Measurements from ENCODE around the gene DIPK1C.

Gene DIPK1C

GRCh38 chr18:74414953-74415515 is 42.1 kb downstream of the DIPK1C start:
- no peak for DNase-seq

GRCh38 chr18:74413836-74414235 is 43.3 kb downstream of the DIPK1C start:
- peak; percentile 58 for DNase-seq

- peak; percentile 93 for DNase-seq
Observed at GRCh38 chr18:74412116-74412880, 44.8 kb downstream of the DIPK1C start.

GRCh38 chr18:74411475-74411874 is 45.6 kb downstream of the DIPK1C start:
- DNase-seq: no peak

DNA sequence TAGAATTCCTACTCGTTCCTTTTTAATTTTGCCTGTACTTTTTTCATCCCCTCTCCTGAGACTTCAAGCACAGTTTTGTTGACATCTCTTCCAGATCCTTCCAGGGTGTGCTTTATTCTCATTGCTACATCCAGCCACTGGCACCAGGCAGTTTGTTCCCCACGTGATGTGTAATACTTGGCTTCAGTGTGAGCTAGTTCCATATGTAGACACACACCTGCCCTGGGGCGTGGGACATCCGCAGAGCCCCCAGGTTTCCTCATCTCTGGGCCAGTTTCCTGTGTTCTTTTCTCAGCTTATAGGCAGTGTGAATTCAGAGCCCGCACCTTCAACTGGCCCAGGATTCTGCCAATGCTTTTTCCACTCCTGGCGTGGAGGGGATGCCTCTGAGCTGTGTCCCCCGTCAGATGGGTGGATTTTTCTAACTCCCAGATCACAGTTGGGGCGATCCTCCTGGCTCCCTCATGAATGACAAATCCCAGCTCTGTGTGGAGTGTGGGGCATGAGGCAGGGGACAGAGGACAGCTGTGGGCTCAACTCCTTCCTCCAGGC is 46.6 kb downstream of the DIPK1C start:
- no peak for DNase-seq

GRCh38 chr18:74407888-74408287 is 49.2 kb downstream of the DIPK1C start:
- no peak for DNase-seq

GRCh38 chr18:74402806-74403433 is 54.2 kb downstream of the DIPK1C start:
- DNase-seq: no peak

GRCh38 chr18:74400813-74401212 is 56.3 kb downstream of the DIPK1C start:
- DNase-seq: no peak

DNA sequence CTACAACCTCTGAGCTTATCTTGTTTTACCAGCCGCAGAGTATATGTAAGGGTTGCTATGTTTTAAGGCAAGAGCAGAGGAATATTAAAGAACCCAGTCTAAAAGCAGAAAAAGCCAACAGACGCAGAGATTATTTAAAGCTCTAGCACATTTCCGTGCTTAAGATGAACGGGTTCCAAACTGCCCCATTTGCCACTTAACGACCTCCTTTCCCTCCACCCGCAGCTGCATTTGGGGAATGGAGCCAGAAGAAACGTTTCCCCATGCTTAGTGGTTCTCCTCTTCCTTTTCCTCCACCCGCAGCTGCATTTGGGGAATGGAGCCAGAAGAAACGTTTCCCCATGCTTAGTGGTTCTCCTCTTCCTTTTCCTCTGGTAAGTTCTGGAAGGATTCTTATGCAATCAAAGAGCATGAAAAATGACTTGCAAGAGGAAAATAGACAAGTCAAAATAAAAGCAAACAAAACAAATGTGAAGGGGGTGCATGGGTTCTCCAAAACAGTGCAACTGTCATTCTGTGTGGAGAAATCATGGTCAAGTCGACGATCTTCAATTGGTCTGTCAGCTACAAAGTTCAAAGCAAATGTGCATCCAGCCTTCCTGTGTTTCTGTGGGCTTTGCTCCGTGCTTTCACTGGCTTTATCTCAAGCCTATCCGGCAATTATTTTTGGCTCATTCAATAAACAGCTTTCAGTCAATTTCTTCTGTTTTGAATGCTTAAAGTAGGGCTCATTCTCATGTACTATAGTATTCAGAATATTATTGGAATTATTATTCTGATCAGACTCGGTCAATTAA is 57.8 kb downstream of the DIPK1C start:
- no peak for DNase-seq

DNA sequence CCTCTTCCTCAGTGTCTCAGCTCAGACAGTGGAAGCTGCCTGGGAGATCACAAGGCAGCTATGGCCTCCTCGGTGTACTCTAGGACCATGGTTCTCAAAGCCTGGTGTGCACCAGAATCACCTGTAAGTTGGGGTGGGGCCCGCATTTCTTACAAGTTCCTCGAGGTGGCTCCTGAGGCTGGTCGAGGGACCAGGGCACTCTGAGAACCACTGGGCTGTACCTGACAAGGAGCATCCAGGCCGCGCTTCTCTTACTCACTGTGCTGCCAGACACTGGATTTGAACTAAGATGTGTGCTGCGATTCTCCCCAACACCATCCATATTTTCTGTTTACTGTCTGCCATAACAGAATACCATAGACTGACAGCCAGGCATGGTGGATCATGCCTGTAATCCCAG is 59.5 kb downstream of the DIPK1C start:
- DNase-seq: no peak

GRCh38 chr18:74396171-74397169 is 60.6 kb downstream of the DIPK1C start:
- DNase-seq: peak; percentile 64

DNA sequence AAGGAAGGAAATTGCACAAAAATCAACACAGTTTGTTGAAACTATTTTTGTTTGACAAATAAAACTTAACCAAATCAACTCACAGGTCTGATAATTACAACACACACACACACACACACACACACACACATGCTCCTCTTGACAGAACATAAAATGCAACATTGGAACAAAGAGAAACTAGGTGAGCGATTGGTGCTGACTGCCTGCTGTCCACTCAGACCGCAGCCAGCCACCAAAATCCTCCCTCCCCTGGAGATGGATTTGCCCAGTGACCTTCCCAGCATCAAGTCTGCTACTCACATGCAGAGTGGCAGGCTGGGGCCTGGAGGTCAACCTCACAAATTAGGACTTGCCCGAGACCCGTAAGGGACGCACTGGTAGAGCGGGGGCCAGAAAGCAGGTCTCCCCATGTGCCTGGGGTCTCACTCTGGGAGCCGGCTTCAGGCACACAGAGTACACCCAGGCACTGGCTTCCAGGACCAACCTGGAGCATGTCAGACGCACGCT is 61.4 kb downstream of the DIPK1C start:
- DNase-seq: peak; percentile 72

DNA sequence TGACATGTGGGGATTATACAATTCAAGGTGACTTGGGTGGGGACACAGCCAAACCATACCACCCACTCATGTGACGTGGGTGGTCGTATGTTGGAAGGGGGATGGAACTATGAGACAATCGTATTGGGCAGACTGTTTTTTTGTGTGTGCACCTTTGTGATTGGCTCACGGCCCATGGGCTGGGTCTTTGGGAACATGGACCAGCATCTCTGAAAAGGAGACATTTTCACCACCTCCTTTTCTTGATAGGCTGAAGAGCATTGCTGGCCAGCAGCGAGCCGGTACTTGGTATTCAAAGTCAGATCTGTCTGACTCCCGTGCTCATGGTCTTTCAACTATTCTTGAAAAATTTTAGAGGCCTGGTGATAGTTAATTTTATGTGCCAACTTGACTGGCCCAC is 62.1 kb downstream of the DIPK1C start:
- no peak for DNase-seq

- no peak for DNase-seq
Observed at GRCh38 chr18:74392323-74392722, 64.8 kb downstream of the DIPK1C start.

- DNase-seq: no peak
Observed at GRCh38 chr18:74390900-74391299, 66.2 kb downstream of the DIPK1C start.

DNA sequence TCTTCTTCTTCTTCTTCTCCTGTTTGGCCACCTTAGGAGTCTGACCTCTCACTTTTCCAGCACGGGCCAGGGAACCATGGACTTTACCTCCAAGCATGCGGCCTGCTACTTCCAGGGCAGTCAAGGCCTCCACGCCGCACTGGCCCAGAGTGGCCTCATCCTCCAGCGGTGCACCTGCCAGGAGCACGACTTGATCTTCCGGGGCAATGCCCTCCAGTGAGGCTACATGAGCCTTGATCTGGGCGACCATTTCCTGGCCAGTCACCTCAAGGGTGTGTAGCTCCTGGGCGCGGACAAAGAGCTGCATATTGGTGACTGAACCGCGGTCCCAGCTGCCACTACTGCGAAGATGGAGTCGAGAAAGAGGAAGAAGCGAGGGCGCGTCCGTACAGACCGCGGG is 67.1 kb downstream of the DIPK1C start:
- no peak for DNase-seq

- DNase-seq: no peak
Observed at GRCh38 chr18:74389171-74389927, 67.8 kb downstream of the DIPK1C start.

GRCh38 chr18:74388227-74388626 is 68.9 kb downstream of the DIPK1C start:
- no peak for DNase-seq

GRCh38 chr18:74387383-74387782 is 69.7 kb downstream of the DIPK1C start:
- DNase-seq: no peak

Data from eye (tissue), 1 donor.